Measurements from ENCODE around the gene PLD6. TPM values are rescaled to one million over a fixed set of nuclear protein-coding genes. Genes with fewer than 3 reads are reported as not detected.

PLD6 gene
- total and polyA plus RNA-seq, 12 donors: 3.7 to 16.3 (median 7.9) TPM

DNA sequence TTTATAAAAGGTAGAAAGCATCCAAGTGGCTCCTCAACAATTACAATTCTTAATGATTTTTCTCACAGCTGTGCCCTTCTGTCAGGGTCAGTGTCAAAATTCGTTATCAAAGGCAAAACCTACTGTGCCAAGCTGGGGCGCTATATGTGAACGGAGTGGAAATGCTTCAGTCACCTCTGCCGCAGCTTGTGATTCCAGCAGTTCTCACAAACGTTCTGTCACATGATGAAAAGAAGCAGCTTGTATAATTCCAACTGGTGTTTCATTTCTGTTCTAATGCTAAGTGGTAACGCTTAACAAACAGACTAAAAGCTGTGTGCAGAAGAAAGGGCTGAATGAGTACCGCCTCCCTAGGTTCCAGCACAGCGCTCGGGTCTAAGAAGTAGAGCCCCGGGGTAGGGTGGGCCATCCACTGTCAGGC is 14.2 kb downstream of the PLD6 start:
- no peak for DNase-seq
- H3K27ac ChIP-seq: peak overlapping the region; percentile 11 to 88 (median 74)
- WGBS, 2 donors: 23 to 46% methylated on average over 10 of the region's 10 CpGs
- no peak overlapping the region for H3K4me3 ChIP-seq
- H3K36me3 ChIP-seq: peaks cover 0 to 34% (median 12%) of the 10 kb centered on the region in 9 donors
- no peaks in the 10 kb centered on the region for H3K27me3 ChIP-seq
- no peaks in the 10 kb centered on the region for H3K9me3 ChIP-seq
- ATAC-seq: peak in 3 of 8 donors; percentile 21 to 40 (median 37)
- TF ChIP-seq, protein P1, sequence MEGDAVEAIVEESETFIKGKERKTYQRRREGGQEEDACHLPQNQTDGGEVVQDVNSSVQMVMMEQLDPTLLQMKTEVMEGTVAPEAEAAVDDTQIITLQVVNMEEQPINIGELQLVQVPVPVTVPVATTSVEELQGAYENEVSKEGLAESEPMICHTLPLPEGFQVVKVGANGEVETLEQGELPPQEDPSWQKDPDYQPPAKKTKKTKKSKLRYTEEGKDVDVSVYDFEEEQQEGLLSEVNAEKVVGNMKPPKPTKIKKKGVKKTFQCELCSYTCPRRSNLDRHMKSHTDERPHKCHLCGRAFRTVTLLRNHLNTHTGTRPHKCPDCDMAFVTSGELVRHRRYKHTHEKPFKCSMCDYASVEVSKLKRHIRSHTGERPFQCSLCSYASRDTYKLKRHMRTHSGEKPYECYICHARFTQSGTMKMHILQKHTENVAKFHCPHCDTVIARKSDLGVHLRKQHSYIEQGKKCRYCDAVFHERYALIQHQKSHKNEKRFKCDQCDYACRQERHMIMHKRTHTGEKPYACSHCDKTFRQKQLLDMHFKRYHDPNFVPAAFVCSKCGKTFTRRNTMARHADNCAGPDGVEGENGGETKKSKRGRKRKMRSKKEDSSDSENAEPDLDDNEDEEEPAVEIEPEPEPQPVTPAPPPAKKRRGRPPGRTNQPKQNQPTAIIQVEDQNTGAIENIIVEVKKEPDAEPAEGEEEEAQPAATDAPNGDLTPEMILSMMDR (IDR thresholded peaks at IDR 0.05): no peak
- intact Hi-C loops (cut with DNase I): loop anchor here in 1 of 10 donors (5.0 kb wide), 1 partner anchor 50 kb away; no protein-coding TSS in a partner anchor
- peaks cover 8 to 41% (median 30%) of the 10 kb centered on the region in 9 donors for H3K4me1 ChIP-seq

GRCh38 chr17:17191346-17191792 is 14.8 kb downstream of the PLD6 start:
- H3K9me3 ChIP-seq: no peaks in the 10 kb centered on the region
- peak overlapping the region; percentile 11 to 88 (median 74) for H3K27ac ChIP-seq
- H3K4me3 ChIP-seq: no peak overlapping the region
- intact Hi-C loops (cut with DNase I): loop anchor here in 1 of 10 donors (5.0 kb wide), 1 partner anchor 49 kb away; no protein-coding TSS in a partner anchor
- WGBS, 2 donors: 17 to 25% methylated on average over 11 of the region's 11 CpGs
- ATAC-seq: peak; percentile 48 to 87 (median 81)
- H3K4me1 ChIP-seq: peaks cover 8 to 47% (median 36%) of the 10 kb centered on the region in 9 donors
- H3K27me3 ChIP-seq: no peaks in the 10 kb centered on the region
- TF ChIP-seq, protein P1 (IDR thresholded peaks at IDR 0.05): no peak
- peak; percentile 62 to 64 for DNase-seq
- peaks cover 0 to 38% (median 15%) of the 10 kb centered on the region in 9 donors for H3K36me3 ChIP-seq

- intact Hi-C loops (cut with DNase I): loop anchor here in 1 of 10 donors (5.0 kb wide), 1 partner anchor 48 kb away; no protein-coding TSS in a partner anchor
- H3K4me1 ChIP-seq: peaks cover 8 to 58% (median 48%) of the 10 kb centered on the region in 9 donors
- peaks cover 0 to 42% (median 15%) of the 10 kb centered on the region in 9 donors for H3K36me3 ChIP-seq
- H3K9me3 ChIP-seq: no peaks in the 10 kb centered on the region
- WGBS, 2 donors: 46 to 57% methylated on average over 7 of the region's 7 CpGs
- peak overlapping the region in 8 of 10 donors; percentile 5 to 88 (median 74) for H3K27ac ChIP-seq
- no peaks in the 10 kb centered on the region for H3K27me3 ChIP-seq
- H3K4me3 ChIP-seq: no peak overlapping the region
- DNase-seq: no peak
- TF ChIP-seq, protein P1 (IDR thresholded peaks at IDR 0.05): peak in 2 of 9 donors; percentile 14 to 17
- peak in 7 of 8 donors; percentile 34 to 80 (median 56) for ATAC-seq
Measured at GRCh38 chr17:17190188-17190587, 15.9 kb downstream of the PLD6 start.

- TF ChIP-seq, protein P1 (IDR thresholded peaks at IDR 0.05): no peak
- Histone ChIP-seq H3K4me1 (peaks cover 9 to 64% (median 54%) of the 10 kb centered on the region in 9 donors), H3K36me3 (peaks cover 0 to 42% (median 15%) of the 10 kb centered on the region in 9 donors), H3K27me3 (no peaks in the 10 kb centered on the region), H3K4me3 (no peak overlapping the region), H3K9me3 (no peaks in the 10 kb centered on the region), H3K27ac (peak overlapping the region in 3 of 10 donors; percentile 26 to 88 (median 76))
- intact Hi-C loops (cut with DNase I): loop anchor here in 1 of 10 donors (5.0 kb wide), 1 partner anchor 48 kb away; the partner anchor contains the start of gene FLCN
- WGBS, 2 donors: 37 to 56% methylated on average over 4 of the region's 4 CpGs
- ATAC-seq: no peak
- no peak for DNase-seq
Measured at GRCh38 chr17:17189559-17189958, 16.6 kb downstream of the PLD6 start.

Data from heart right ventricle (tissue), 16 donors.